NCI-H526 (cell line): ENCODE results near the gene TBC1D14.

Experiments used
- DNase-seq, 2 experiments: peaks; one replicate each; lab custom pipeline; 2025; lab: John Stamatoyannopoulos, UW

Gene TBC1D14

GRCh38 chr4:7000421-7001176 is 91.0 kb downstream of the TBC1D14 start:
- no peak for DNase-seq

- DNase-seq: no peak
These were observed 91.6 kb downstream of the TBC1D14 start for GRCh38 chr4:7001271-7001670.

GRCh38 chr4:7002336-7002735 is 92.7 kb downstream of the TBC1D14 start:
- DNase-seq: no peak

GRCh38 chr4:7003176-7003878 is 93.7 kb downstream of the TBC1D14 start:
- DNase-seq: no peak

- no peak for DNase-seq
These were observed 94.2 kb downstream of the TBC1D14 start for GRCh38 chr4:7003879-7004240.

- DNase-seq: no peak
These were observed 94.7 kb downstream of the TBC1D14 start for GRCh38 chr4:7004331-7004730.

GRCh38 chr4:7005571-7005970 is 95.9 kb downstream of the TBC1D14 start:
- no peak for DNase-seq

- DNase-seq: no peak
These were observed 96.8 kb downstream of the TBC1D14 start for GRCh38 chr4:7006411-7006810.

- no peak for DNase-seq
These were observed 97.7 kb downstream of the TBC1D14 start for GRCh38 chr4:7007142-7007907.

GRCh38 chr4:7007944-7008343 is 98.3 kb downstream of the TBC1D14 start:
- no peak for DNase-seq

- DNase-seq: no peak
These were observed 99.9 kb downstream of the TBC1D14 start for GRCh38 chr4:7009564-7009963.

- no peak for DNase-seq
These were observed 103.5 kb downstream of the TBC1D14 start for GRCh38 chr4:7013175-7013574.

- no peak for DNase-seq
These were observed 105.2 kb downstream of the TBC1D14 start for GRCh38 chr4:7014815-7015214.

GRCh38 chr4:7015383-7016035 is 105.9 kb downstream of the TBC1D14 start:
- no peak for DNase-seq

GRCh38 chr4:7016086-7016485 is 106.5 kb downstream of the TBC1D14 start:
- DNase-seq: no peak

GRCh38 chr4:7016512-7016911 is 106.9 kb downstream of the TBC1D14 start:
- no peak for DNase-seq

- DNase-seq: no peak
These were observed 107.9 kb downstream of the TBC1D14 start for GRCh38 chr4:7017446-7018048.

GRCh38 chr4:7018281-7018680 is 108.7 kb downstream of the TBC1D14 start:
- DNase-seq: no peak

- no peak for DNase-seq
These were observed 109.7 kb downstream of the TBC1D14 start for GRCh38 chr4:7019367-7019766.

GRCh38 chr4:7020290-7020689 is 110.7 kb downstream of the TBC1D14 start:
- peak in 1 of 2 experiments; percentile 9 for DNase-seq

GRCh38 chr4:7020856-7021255 is 111.2 kb downstream of the TBC1D14 start:
- no peak for DNase-seq

GRCh38 chr4:7021355-7021754 is 111.7 kb downstream of the TBC1D14 start:
- no peak for DNase-seq
